Endothelial cell of umbilical vein (primary cell): ENCODE data around the gene PLEKHJ1. TPM values are rescaled to one million over a fixed set of nuclear protein-coding genes. Genes with fewer than 3 reads are reported as not detected.

Source experiments
- BruUV-seq: library from RNA; stranded (reverse); fragments of 400-500 nt; replicated peaks from 2 replicates; lab custom pipeline; 2021; lab: Mats Ljungman, UMichigan
- CTCF ChIA-PET: fragments of 300-600, 350-600 bp; sonication (Branson Sonifier 250); formaldehyde crosslinking; loops from one replicate; lab custom pipeline; 2021; ENCODE audit warnings: antibody characterized with exemption, inconsistent platforms; lab: Charles Lee
- POLR2A ChIA-PET: fragments of 300-600, 350-600 bp; sonication (Branson Sonifier 250); formaldehyde crosslinking; loops from one replicate; lab custom pipeline; 2021; ENCODE audit warnings: antibody characterized with exemption, inconsistent platforms; lab: Charles Lee
- DNase-seq: peaks from one replicate; pipeline ENCODE4 v3.0.0-alpha.2; 2011; ENCODE audit warnings: low read depth, low spot score
- FAIRE-seq: peaks from 2 replicates; lab custom pipeline; 2011; peaks lifted over from hg19 to GRCh38; lab: Jason Lieb, UNC
- H2AFZ ChIP-seq: 2 replicates; pipeline ENCODE4 v1.6.0; 2012; ENCODE audit warnings: low read depth, low read length, control low read depth, inconsistent platforms
- H3K27ac ChIP-seq: 2 replicates; pipeline ENCODE4 v1.5.1; 2011; ENCODE audit warnings: low read depth, mild to moderate bottlenecking, control low read depth, low read length, moderate library complexity; ENCODE audit not compliant: insufficient read depth
- H3K27me3 ChIP-seq, 2 experiments: 2 replicates each; pipeline versions ENCODE4 v1.6.0 to v1.6.1; 2011; ENCODE audit warnings: low read length in 2 of 2, mixed read lengths in 1 of 2; ENCODE audit not compliant: control insufficient read depth in 2 of 2, insufficient read depth in 2 of 2
- H3K36me3 ChIP-seq, 2 experiments: 2 replicates in 1 of 2; 3 replicates in 1 of 2; pipeline ENCODE4 v1.5.1; 2011; ENCODE audit warnings: low read length in 2 of 2, mild to moderate bottlenecking in 1 of 2, moderate library complexity in 1 of 2; ENCODE audit not compliant: control insufficient read depth in 2 of 2, insufficient read depth in 2 of 2; ENCODE audit errors: extremely low read depth in 1 of 2
- H3K4me1 ChIP-seq: 3 replicates; pipeline ENCODE4 v1.5.1; 2011; ENCODE audit warnings: mild to moderate bottlenecking, low read length; ENCODE audit not compliant: control insufficient read depth, insufficient read depth; ENCODE audit errors: extremely low read depth
- H3K4me2 ChIP-seq: 2 replicates; pipeline ENCODE4 v1.6.1; 2011; ENCODE audit warnings: low read length, control low read depth, mixed read lengths; ENCODE audit not compliant: insufficient read depth
- H3K4me3 ChIP-seq, 3 experiments: fragments of 200-600 bp in 1 of 3; sonication (generic), shearing (Covaris generic) in 1 of 3; replicated peaks in 1 of 3; 2 replicates each; pipeline ENCODE4 v1.5.1; 2011 to 2016; ENCODE audit warnings: control low read depth in 3 of 3, low read length in 3 of 3, mild to moderate bottlenecking in 2 of 3, inconsistent platforms in 1 of 3, low read depth in 1 of 3, moderate library complexity in 1 of 3; ENCODE audit not compliant: insufficient read depth in 1 of 3
- H3K79me2 ChIP-seq: 2 replicates; pipeline ENCODE4 v1.6.0; 2012; ENCODE audit warnings: low read length, inconsistent platforms; ENCODE audit not compliant: control insufficient read depth, insufficient read depth
- H3K9ac ChIP-seq: replicated peaks from 2 replicates; pipeline ENCODE3; 2011; ENCODE audit warnings: low read length, control low read depth; ENCODE audit not compliant: insufficient read depth; ENCODE audit errors: extremely low read depth
- H3K9me1 ChIP-seq: replicated peaks from 3 replicates; pipeline ENCODE4 v1.6.0; 2011; ENCODE audit warnings: mild to moderate bottlenecking, low read length; ENCODE audit not compliant: control insufficient read depth, insufficient read depth; ENCODE audit errors: extremely low read depth
- H3K9me3 ChIP-seq: replicated peaks from 2 replicates; pipeline ENCODE4 v1.5.1; 2012; ENCODE audit warnings: low read length, inconsistent platforms; ENCODE audit not compliant: control insufficient read depth, insufficient read depth
- H4K20me1 ChIP-seq: replicated peaks from 2 replicates; pipeline ENCODE3; 2011; ENCODE audit warnings: mild to moderate bottlenecking, low read length; ENCODE audit not compliant: control insufficient read depth, insufficient read depth; ENCODE audit errors: extremely low read depth
- GATA2 ChIP-seq: IDR thresholded peaks from 2 replicates; pipeline ENCODE4 v1.7.0; 2011; ENCODE audit warnings: low read depth, mild to moderate bottlenecking, moderate library complexity, mixed read lengths, low read length; ENCODE audit not compliant: insufficient read length, insufficient read depth
- JUN ChIP-seq: IDR thresholded peaks from 2 replicates; pipeline ENCODE4 v1.6.1; 2011; ENCODE audit warnings: borderline replicate concordance, low read depth; ENCODE audit not compliant: insufficient read length, insufficient read depth
- POLR2A ChIP-seq: IDR thresholded peaks from 2 replicates; pipeline ENCODE4 v1.6.1; 2012; ENCODE audit warnings: low read depth, mild to moderate bottlenecking, control low read depth, low read length
- dilution Hi-C: fragments of 300-500 bp; cut with MboI; formaldehyde crosslinking; loops from one replicate; pipeline ENCODE4 v1.15.0; 2019; ENCODE audit warnings: low sequenced_read_pairs; ENCODE audit not compliant: extremely low pct_ligation_motif_present
- intact Hi-C: fragments of 100-400 bp; cut with micrococcal nuclease; formaldehyde crosslinking; loops from one replicate; pipeline ENCODE4 v1.10.0; 2022
- polyA plus RNA-seq, 4 experiments: library from polyadenylated mRNA; depleted of rRNA in 3 of 4; stranded (reverse) in 3 of 4; unstranded in 1 of 4; fragments of >200 nt; gene quantifications; 2 replicates each; pipeline versions ENCODE4 v1.2.1 to v1.2.3, GENCODE V29; 2011 to 2012; ENCODE audit warnings: missing spikeins in 1 of 4
- total RNA-seq: library from RNA; stranded (reverse); gene quantifications from 2 replicates; pipeline ENCODE4 v1.2.3, GENCODE V29; 2021

PLEKHJ1 gene
- total and polyA plus RNA-seq, 2 donors (not counting 3 experiments of a cell fraction or from before 2014, with no cell fraction given): 82.4 to 115 TPM

DNA sequence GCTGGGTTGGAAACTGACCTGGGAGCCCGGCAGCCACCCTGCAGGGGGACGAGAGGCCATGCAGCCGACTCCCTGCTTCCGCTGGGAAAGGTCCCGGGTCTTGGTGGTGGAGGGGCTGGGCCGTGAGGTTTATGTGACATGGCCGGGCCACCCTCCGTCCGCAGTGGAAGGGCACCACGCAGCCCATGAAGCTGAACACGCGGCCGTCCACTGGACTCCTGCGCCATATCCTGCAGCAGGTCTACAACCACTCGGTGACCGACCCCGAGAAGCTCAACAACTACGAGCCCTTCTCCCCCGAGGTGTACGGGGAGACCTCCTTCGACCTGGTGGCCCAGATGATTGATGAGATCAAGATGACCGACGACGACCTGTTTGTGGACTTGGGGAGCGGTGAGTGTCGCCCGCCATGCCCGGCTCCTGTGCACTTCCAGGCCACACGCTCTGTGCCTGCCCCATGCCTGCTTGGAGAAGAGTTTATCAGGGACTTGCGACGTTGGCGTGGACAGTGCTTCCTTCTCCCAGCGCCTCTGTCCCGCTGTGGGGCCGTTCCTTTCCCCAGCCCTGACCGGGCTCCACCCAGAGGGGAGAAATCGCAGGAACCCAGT lies 45.2 kb downstream of the PLEKHJ1 start:
- no peaks in the 10 kb centered on the region for H3K27me3 ChIP-seq
- no peak overlapping the region for H3K4me2 ChIP-seq
- CTCF ChIA-PET: interaction anchor here (1.0 to 1.2 kb wide), 2 partner anchors 22 to 39 kb away, joined by 3 read pairs; no protein-coding TSS in a partner anchor
- BruUV-seq: no TSS peak
- no peaks in the 10 kb centered on the region for H3K9me3 ChIP-seq
- H3K4me1 ChIP-seq: peaks cover 6% of the 10 kb centered on the region
- H4K20me1 ChIP-seq: no peaks in the 10 kb centered on the region
- DNase-seq: no peak
- no peak overlapping the region for H3K9ac ChIP-seq
- no peak for FAIRE-seq
- no peak for TF ChIP-seq GATA2
- no peak for TF ChIP-seq POLR2A
- TF ChIP-seq JUN: no peak
- H2AFZ ChIP-seq: no peak overlapping the region
- H3K27ac ChIP-seq: no peak overlapping the region
- H3K79me2 ChIP-seq: peaks cover 17% of the 10 kb centered on the region
- dilution Hi-C loops (no loop called here), intact Hi-C loops (no loop called here)
- H3K4me3 ChIP-seq: no peak overlapping the region
- H3K36me3 ChIP-seq: peaks cover 7 to 53% of the 10 kb centered on the region in 2 experiments
- POLR2A ChIA-PET: no interaction called here
- no peaks in the 10 kb centered on the region for H3K9me1 ChIP-seq

DNA sequence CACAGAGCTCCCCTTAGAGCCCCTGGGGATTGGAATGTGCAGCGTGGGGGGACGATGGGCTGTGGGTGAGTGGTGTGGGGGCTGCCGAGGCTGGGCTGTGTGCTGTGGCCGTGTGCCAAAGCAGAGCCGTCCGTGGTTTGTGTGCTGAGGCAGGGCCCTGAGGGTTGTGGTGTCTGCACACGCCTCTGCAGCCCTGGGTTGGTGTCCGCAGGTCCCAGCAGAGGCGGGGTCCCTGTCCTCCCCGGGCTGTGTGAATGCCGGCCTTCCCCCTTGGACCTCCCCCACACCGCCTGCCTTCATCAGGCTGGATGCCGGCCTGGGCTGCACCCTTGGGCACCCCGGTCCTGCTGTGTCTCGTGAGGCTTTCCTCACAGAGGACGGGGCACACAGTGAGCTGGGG lies 46.2 kb downstream of the PLEKHJ1 start:
- no peak overlapping the region for H3K4me2 ChIP-seq
- peaks cover 7 to 46% of the 10 kb centered on the region in 2 experiments for H3K36me3 ChIP-seq
- H3K4me1 ChIP-seq: peaks cover 10% of the 10 kb centered on the region
- no peaks in the 10 kb centered on the region for H3K9me3 ChIP-seq
- TF ChIP-seq GATA2: no peak
- CTCF ChIA-PET: interaction anchor here (1.2 kb wide), 1 partner anchor 21 kb away, joined by 3 read pairs; no protein-coding TSS in a partner anchor
- H4K20me1 ChIP-seq: no peaks in the 10 kb centered on the region
- dilution Hi-C loops: no loop called here
- H3K9ac ChIP-seq: no peak overlapping the region
- no peak overlapping the region for H3K27ac ChIP-seq
- DNase-seq (no peak), FAIRE-seq (no peak)
- H2AFZ ChIP-seq: no peak overlapping the region
- no peak overlapping the region for H3K4me3 ChIP-seq
- H3K9me1 ChIP-seq: no peaks in the 10 kb centered on the region
- peaks cover 18% of the 10 kb centered on the region for H3K79me2 ChIP-seq
- POLR2A ChIA-PET: no interaction called here
- H3K27me3 ChIP-seq: no peaks in the 10 kb centered on the region
- intact Hi-C loops: no loop called here
- BruUV-seq: no TSS peak
